ENCODE data around the gene ARID5B.
A peak's percentile ranks its signal among the peaks of the same experiment; 100 is the strongest.

The ARID5B gene

GRCh38 chr10:62054830-62055229 lies 153.3 kb downstream of the ARID5B start:
- Histone ChIP-seq H3K9me3 (ENCODE audit: control insufficient read depth in 2 of 2, low read length in 2 of 2) (no peaks in the 10 kb centered on the region), H3K27ac (ENCODE audit: low read length) (peak overlapping the region; percentile 12), H3K27me3 (ENCODE audit: control insufficient read depth in 1 of 2, insufficient read depth in 2 of 2, low read length in 2 of 2) (no peaks in the 10 kb centered on the region), H3K4me3 (ENCODE audit: low read length in 2 of 2) (no peak overlapping the region), H3K36me3 (ENCODE audit: control insufficient read depth in 2 of 2, insufficient read depth in 2 of 2, low read length in 2 of 2) (peaks cover 15 to 18% of the 10 kb centered on the region in 2 donors), H3K4me1 (ENCODE audit: control insufficient read depth, insufficient read depth, low read length) (peaks cover 9% of the 10 kb centered on the region), H3K9ac (ENCODE audit: low read length in 2 of 2) (no peak overlapping the region)

DNA sequence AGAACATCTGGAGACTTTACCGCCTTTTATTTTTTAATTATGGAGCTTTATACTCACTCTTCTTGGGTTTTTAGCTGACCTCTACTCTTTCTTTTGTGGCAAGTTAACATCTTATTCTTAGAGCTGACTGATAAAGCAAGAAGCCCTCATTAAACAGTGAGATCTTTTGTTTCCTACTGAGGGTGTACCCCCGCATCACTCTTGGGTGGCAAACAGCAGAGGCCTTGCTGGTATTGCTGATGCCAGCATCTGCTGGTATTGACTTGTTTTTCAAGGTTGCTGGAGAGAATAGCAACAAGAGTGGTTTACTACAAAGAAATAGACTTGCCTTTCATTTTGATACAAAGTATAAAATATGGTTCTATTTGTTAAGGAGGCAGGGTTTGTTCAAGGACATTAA lies 154.7 kb downstream of the ARID5B start:
- H3K9me3 ChIP-seq (ENCODE audit: control insufficient read depth in 2 of 2, low read length in 2 of 2) = no peaks in the 10 kb centered on the region
- peaks cover 15 to 19% of the 10 kb centered on the region in 2 donors for H3K36me3 ChIP-seq (ENCODE audit: control insufficient read depth in 2 of 2, insufficient read depth in 2 of 2, low read length in 2 of 2)
- no peak overlapping the region for H3K4me3 ChIP-seq (ENCODE audit: low read length in 2 of 2)
- no peaks in the 10 kb centered on the region for H3K27me3 ChIP-seq (ENCODE audit: control insufficient read depth in 1 of 2, insufficient read depth in 2 of 2, low read length in 2 of 2)
- peaks cover 9% of the 10 kb centered on the region for H3K4me1 ChIP-seq (ENCODE audit: control insufficient read depth, insufficient read depth, low read length)
- H3K27ac ChIP-seq (ENCODE audit: low read length) = peak overlapping the region; percentile 18
- no peak overlapping the region for H3K9ac ChIP-seq (ENCODE audit: low read length in 2 of 2)

DNA sequence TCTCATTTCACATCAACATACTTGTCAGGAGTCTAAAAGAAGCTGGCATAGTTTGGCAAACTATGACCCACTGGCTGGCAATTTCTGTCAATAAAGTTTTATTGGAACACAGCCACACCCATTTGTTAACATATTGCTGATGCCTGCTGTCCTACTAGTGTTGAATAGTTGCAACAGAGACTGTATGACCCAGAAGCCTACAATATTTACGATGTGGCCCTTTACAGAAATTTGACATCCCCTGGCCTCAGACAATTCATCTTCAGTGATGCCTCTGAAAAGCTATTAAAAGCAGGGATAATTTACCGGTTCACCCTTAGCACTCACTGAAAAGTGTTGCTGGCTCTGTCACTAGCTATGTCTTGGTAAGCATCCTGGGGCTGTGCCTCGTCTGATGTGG lies 155.2 kb downstream of the ARID5B start:
- Histone ChIP-seq H3K9ac (ENCODE audit: low read length in 2 of 2) (no peak overlapping the region), H3K27ac (ENCODE audit: low read length) (peak overlapping the region; percentile 65), H3K36me3 (ENCODE audit: control insufficient read depth in 2 of 2, insufficient read depth in 2 of 2, low read length in 2 of 2) (peaks cover 15 to 22% of the 10 kb centered on the region in 2 donors), H3K27me3 (ENCODE audit: control insufficient read depth in 1 of 2, insufficient read depth in 2 of 2, low read length in 2 of 2) (no peaks in the 10 kb centered on the region), H3K4me3 (ENCODE audit: low read length in 2 of 2) (peak overlapping the region in 1 of 2 donors; percentile 50), H3K4me1 (ENCODE audit: control insufficient read depth, insufficient read depth, low read length) (peaks cover 9% of the 10 kb centered on the region), H3K9me3 (ENCODE audit: control insufficient read depth in 2 of 2, low read length in 2 of 2) (no peaks in the 10 kb centered on the region)

- Histone ChIP-seq H3K9ac (ENCODE audit: low read length in 2 of 2) (no peak overlapping the region), H3K27ac (ENCODE audit: low read length) (peak overlapping the region; percentile 65), H3K27me3 (ENCODE audit: control insufficient read depth in 1 of 2, insufficient read depth in 2 of 2, low read length in 2 of 2) (no peaks in the 10 kb centered on the region), H3K9me3 (ENCODE audit: control insufficient read depth in 2 of 2, low read length in 2 of 2) (no peaks in the 10 kb centered on the region), H3K4me3 (ENCODE audit: low read length in 2 of 2) (peak overlapping the region in 1 of 2 donors; percentile 50), H3K36me3 (ENCODE audit: control insufficient read depth in 2 of 2, insufficient read depth in 2 of 2, low read length in 2 of 2) (peaks cover 10 to 21% of the 10 kb centered on the region in 2 donors), H3K4me1 (ENCODE audit: control insufficient read depth, insufficient read depth, low read length) (peaks cover 9% of the 10 kb centered on the region)
Measured at GRCh38 chr10:62057359-62057758, 155.9 kb downstream of the ARID5B start.

DNA sequence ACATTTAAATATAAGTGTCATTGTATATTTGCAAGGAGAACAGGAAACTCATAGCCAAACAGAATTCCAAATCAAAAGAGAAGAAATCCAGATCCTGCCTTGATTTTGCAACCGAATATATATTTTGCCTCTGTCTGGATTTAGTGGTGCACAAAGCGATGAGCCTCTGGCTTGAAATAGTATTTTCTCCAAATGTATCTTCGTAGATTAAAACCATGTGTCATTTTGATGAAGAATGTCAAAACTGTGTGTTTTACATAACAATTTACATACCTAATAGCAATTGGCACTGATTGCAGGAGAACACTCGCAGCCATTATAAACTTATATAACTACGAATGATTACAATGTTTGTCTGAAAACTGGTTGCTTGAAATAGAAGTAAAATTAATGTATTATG lies 156.4 kb downstream of the ARID5B start:
- peak overlapping the region; percentile 7 for H3K27ac ChIP-seq (ENCODE audit: low read length)
- peak overlapping the region in 1 of 2 donors; percentile 15 for H3K4me3 ChIP-seq (ENCODE audit: low read length in 2 of 2)
- no peak overlapping the region for H3K9ac ChIP-seq (ENCODE audit: low read length in 2 of 2)
- H3K9me3 ChIP-seq (ENCODE audit: control insufficient read depth in 2 of 2, low read length in 2 of 2) = no peaks in the 10 kb centered on the region
- no peaks in the 10 kb centered on the region for H3K27me3 ChIP-seq (ENCODE audit: control insufficient read depth in 1 of 2, insufficient read depth in 2 of 2, low read length in 2 of 2)
- peaks cover 5 to 16% of the 10 kb centered on the region in 2 donors for H3K36me3 ChIP-seq (ENCODE audit: control insufficient read depth in 2 of 2, insufficient read depth in 2 of 2, low read length in 2 of 2)
- peaks cover 9% of the 10 kb centered on the region for H3K4me1 ChIP-seq (ENCODE audit: control insufficient read depth, insufficient read depth, low read length)

DNA sequence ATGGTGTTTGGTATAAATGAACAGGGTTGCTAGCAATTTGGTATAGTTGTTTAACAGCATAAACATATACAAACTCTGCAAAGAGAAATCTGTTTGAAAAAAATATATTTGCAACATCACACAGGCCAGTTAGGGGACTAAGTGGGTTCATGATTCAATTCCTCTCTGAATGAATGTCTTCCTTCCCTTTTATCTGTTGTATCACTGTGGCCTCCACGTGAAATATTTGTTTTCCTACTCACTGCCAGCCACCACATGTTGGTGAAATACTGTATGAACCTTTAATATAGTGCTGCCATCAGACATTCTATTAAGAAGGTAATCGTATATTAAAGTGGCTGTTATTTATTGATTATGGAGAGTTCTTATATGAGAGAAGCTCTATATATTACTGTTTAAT lies 157.0 kb downstream of the ARID5B start:
- Histone ChIP-seq H3K27me3 (ENCODE audit: control insufficient read depth in 1 of 2, insufficient read depth in 2 of 2, low read length in 2 of 2) (no peaks in the 10 kb centered on the region), H3K4me3 (ENCODE audit: low read length in 2 of 2) (no peak overlapping the region), H3K27ac (ENCODE audit: low read length) (no peak overlapping the region), H3K36me3 (ENCODE audit: control insufficient read depth in 2 of 2, insufficient read depth in 2 of 2, low read length in 2 of 2) (peaks cover 0 to 11% of the 10 kb centered on the region in 2 donors), H3K4me1 (ENCODE audit: control insufficient read depth, insufficient read depth, low read length) (peaks cover 9% of the 10 kb centered on the region), H3K9me3 (ENCODE audit: control insufficient read depth in 2 of 2, low read length in 2 of 2) (no peaks in the 10 kb centered on the region), H3K9ac (ENCODE audit: low read length in 2 of 2) (no peak overlapping the region)

GRCh38 chr10:62058896-62059216 lies 157.4 kb downstream of the ARID5B start:
- no peaks in the 10 kb centered on the region for H3K9me3 ChIP-seq (ENCODE audit: control insufficient read depth in 2 of 2, low read length in 2 of 2)
- no peak overlapping the region for H3K27ac ChIP-seq (ENCODE audit: low read length)
- peaks cover 9% of the 10 kb centered on the region for H3K4me1 ChIP-seq (ENCODE audit: control insufficient read depth, insufficient read depth, low read length)
- no peak overlapping the region for H3K9ac ChIP-seq (ENCODE audit: low read length in 2 of 2)
- H3K4me3 ChIP-seq (ENCODE audit: low read length in 2 of 2) = no peak overlapping the region
- H3K27me3 ChIP-seq (ENCODE audit: control insufficient read depth in 1 of 2, insufficient read depth in 2 of 2, low read length in 2 of 2) = no peaks in the 10 kb centered on the region
- peaks cover 1 to 11% of the 10 kb centered on the region in 2 donors for H3K36me3 ChIP-seq (ENCODE audit: control insufficient read depth in 2 of 2, insufficient read depth in 2 of 2, low read length in 2 of 2)

DNA sequence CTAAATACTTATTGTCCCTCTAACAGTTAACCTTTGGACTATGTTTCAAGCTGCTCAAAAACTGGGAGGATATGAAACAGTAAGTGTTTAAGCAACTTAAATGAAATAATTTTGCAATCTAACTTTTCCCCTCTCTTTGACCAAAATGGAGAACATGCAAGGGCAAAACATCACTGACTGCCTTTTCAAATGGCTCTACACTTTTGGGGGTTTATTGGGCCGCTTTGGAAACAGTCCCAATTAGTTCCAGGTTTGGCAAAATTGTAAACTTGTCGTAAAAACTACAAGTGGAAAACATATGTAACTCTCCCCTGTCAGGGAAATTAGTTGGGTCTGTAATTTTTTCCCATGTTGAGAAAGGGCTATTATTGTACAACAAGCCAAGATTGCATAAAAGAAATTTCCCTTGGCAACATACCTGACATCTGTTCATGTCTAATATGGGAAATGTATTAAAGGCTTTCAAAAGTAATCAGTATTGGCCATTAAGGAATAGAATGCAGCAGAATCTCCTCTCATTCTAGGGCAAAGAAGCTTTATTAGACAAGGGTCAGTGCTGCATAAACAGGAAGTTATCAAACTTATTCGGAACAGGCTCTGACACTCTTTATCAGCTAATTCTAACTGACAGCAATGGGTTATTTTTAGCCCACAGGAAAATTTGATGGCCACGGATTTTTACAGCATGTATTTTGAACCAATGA lies 157.9 kb downstream of the ARID5B start:
- no peak overlapping the region for H3K27ac ChIP-seq (ENCODE audit: low read length)
- no peak overlapping the region for H3K9ac ChIP-seq (ENCODE audit: low read length in 2 of 2)
- peaks cover 2 to 11% of the 10 kb centered on the region in 2 donors for H3K36me3 ChIP-seq (ENCODE audit: control insufficient read depth in 2 of 2, insufficient read depth in 2 of 2, low read length in 2 of 2)
- no peaks in the 10 kb centered on the region for H3K9me3 ChIP-seq (ENCODE audit: control insufficient read depth in 2 of 2, low read length in 2 of 2)
- peaks cover 8% of the 10 kb centered on the region for H3K4me1 ChIP-seq (ENCODE audit: control insufficient read depth, insufficient read depth, low read length)
- H3K4me3 ChIP-seq (ENCODE audit: low read length in 2 of 2) = no peak overlapping the region
- no peaks in the 10 kb centered on the region for H3K27me3 ChIP-seq (ENCODE audit: control insufficient read depth in 1 of 2, insufficient read depth in 2 of 2, low read length in 2 of 2)

DNA sequence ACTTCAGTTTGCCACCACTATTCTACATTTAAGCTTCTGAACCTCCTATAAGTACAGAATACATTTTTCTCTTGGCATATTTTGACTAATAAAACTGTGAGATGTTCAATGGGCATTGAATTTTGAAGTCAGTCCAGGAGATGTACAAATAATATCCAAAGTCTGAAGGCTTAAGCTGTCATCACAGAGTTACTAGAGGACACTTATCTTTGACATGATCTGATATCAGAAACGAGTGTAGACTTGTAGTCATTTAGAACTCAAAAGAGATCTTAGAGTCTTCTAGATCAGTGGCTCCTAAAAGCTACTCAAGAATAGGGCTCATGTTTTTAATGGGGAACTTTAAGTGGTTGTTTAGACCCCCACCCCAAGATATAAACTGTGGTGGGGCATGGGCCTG lies 160.5 kb downstream of the ARID5B start:
- H3K4me3 ChIP-seq (ENCODE audit: low read length in 2 of 2) = no peak overlapping the region
- peaks cover 5 to 16% of the 10 kb centered on the region in 2 donors for H3K36me3 ChIP-seq (ENCODE audit: control insufficient read depth in 2 of 2, insufficient read depth in 2 of 2, low read length in 2 of 2)
- no peak overlapping the region for H3K27ac ChIP-seq (ENCODE audit: low read length)
- no peak overlapping the region for H3K9ac ChIP-seq (ENCODE audit: low read length in 2 of 2)
- H3K9me3 ChIP-seq (ENCODE audit: control insufficient read depth in 2 of 2, low read length in 2 of 2) = no peaks in the 10 kb centered on the region
- no peaks in the 10 kb centered on the region for H3K27me3 ChIP-seq (ENCODE audit: control insufficient read depth in 1 of 2, insufficient read depth in 2 of 2, low read length in 2 of 2)
- peaks cover 6% of the 10 kb centered on the region for H3K4me1 ChIP-seq (ENCODE audit: control insufficient read depth, insufficient read depth, low read length)

GRCh38 chr10:62062752-62063512 lies 161.4 kb downstream of the ARID5B start:
- peaks cover 8 to 16% of the 10 kb centered on the region in 2 donors for H3K36me3 ChIP-seq (ENCODE audit: control insufficient read depth in 2 of 2, insufficient read depth in 2 of 2, low read length in 2 of 2)
- no peak overlapping the region for H3K27ac ChIP-seq (ENCODE audit: low read length)
- peaks cover 5% of the 10 kb centered on the region for H3K4me1 ChIP-seq (ENCODE audit: control insufficient read depth, insufficient read depth, low read length)
- H3K9ac ChIP-seq (ENCODE audit: low read length in 2 of 2) = no peak overlapping the region
- H3K4me3 ChIP-seq (ENCODE audit: low read length in 2 of 2) = no peak overlapping the region
- no peaks in the 10 kb centered on the region for H3K27me3 ChIP-seq (ENCODE audit: control insufficient read depth in 1 of 2, insufficient read depth in 2 of 2, low read length in 2 of 2)
- H3K9me3 ChIP-seq (ENCODE audit: control insufficient read depth in 2 of 2, low read length in 2 of 2) = no peaks in the 10 kb centered on the region
